ENCODE results near the gene ASPDH. TPM values are rescaled to one million over a fixed set of nuclear protein-coding genes. Genes with fewer than 3 reads are reported as not detected.

Gene ASPDH
- total RNA-seq, 2 donors from 2014 or later = not detected

DNA sequence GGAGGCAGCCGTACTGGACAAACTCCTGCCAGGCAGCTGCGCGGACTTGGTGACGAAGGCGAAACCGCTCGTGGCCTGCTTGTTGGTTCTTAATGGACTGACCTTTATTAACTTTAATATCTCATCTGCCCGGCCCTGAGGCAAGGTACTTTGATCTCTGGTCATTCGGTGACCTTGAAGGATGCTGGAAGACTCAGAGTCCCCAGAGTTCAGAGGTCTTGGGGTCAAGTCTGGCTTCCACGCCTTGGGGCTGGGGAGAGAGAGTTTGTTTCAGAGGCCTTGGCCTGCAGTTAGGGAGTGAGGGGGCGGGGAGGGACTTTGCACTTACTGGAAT lies 47.0 kb downstream of the ASPDH start:
- no peaks in the 10 kb centered on the region for H3K9me3 Mint-ChIP-seq
- Histone ChIP-seq H3K36me3 (ENCODE audit: control insufficient read depth, insufficient read depth, low read length) (no peaks in the 10 kb centered on the region), H3K9me3 (ENCODE audit: control insufficient read depth, low read length) (peaks cover 4% of the 10 kb centered on the region), H3K4me1 (ENCODE audit: control insufficient read depth, insufficient read depth, low read length) (no peaks in the 10 kb centered on the region), H3K9ac (ENCODE audit: extremely low read depth, low read length, poor library complexity, severe bottlenecking) (no peak overlapping the region), H3K27ac (ENCODE audit: low read depth, low read length) (no peak overlapping the region), H3K4me3 (ENCODE audit: low read length) (no peak overlapping the region), H3K27me3 (ENCODE audit: control insufficient read depth, insufficient read depth, low read length, poor library complexity, severe bottlenecking) (no peaks in the 10 kb centered on the region)
- no peak for TF ChIP-seq CTCF (conservative IDR thresholded peaks at IDR 0.05)
- no peak overlapping the region for H3K4me3 Mint-ChIP-seq
- peaks cover 5% of the 10 kb centered on the region for H3K4me1 Mint-ChIP-seq
- H3K36me3 Mint-ChIP-seq (ENCODE audit: low read depth) = no peaks in the 10 kb centered on the region
- H3K27me3 Mint-ChIP-seq (ENCODE audit: insufficient read depth) = peaks cover 7% of the 10 kb centered on the region
- no peak overlapping the region for H3K27ac Mint-ChIP-seq
- no peak for DNase-seq
- WGBS, 2 experiments (ENCODE audit: insufficient coverage in 1 of 2, insufficient read length in 1 of 2) = 87 to 90% methylated on average over 5 to 11 of the region's 11 CpGs

DNA sequence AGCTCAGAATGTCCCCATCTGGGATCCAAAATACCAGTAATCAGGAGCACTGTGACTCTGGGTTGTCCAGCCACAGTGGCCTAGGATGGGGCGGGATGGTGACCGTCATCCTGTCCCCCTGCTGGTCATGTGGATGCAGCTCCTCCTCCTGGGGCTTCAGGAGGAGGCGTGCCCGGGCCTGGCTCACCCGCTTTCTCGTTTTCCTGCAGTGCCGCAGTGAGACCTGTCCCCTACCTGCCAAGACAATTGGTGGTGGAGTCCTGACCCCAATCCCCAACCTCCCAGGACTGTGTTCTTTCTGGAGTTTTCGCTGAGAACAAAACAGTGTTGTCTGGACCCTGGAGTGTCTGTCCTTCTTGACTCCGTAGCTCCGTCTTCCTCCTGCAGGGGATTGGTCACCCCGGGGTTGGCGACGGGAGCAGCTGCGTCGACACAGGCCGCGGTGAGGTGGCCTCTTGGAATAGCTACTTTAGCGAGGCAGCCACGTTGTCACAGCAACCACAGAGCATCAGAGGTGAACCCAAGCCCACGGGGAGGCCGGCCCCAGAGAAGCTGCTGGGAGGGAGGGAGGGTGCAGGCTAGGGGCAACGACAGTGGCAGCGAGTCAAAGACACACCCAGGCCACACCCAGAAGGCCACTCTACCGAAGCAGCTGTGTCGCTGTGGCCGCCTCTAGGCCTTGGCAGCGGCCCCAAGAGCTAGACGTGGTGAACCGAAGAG lies 47.6 kb downstream of the ASPDH start:
- Mint-ChIP-seq H3K4me3 (no peak overlapping the region), H3K9me3 (no peaks in the 10 kb centered on the region), H3K36me3 (ENCODE audit: low read depth) (no peaks in the 10 kb centered on the region), H3K27me3 (ENCODE audit: insufficient read depth) (peaks cover 7% of the 10 kb centered on the region), H3K27ac (peak overlapping the region; percentile 84), H3K4me1 (peaks cover 5% of the 10 kb centered on the region)
- peak; percentile 92 for DNase-seq
- no peak overlapping the region for H3K9ac ChIP-seq (ENCODE audit: extremely low read depth, low read length, poor library complexity, severe bottlenecking)
- H3K4me3 ChIP-seq (ENCODE audit: low read length) = no peak overlapping the region
- H3K4me1 ChIP-seq (ENCODE audit: control insufficient read depth, insufficient read depth, low read length) = no peaks in the 10 kb centered on the region
- TF ChIP-seq CTCF (conservative IDR thresholded peaks at IDR 0.05) = peak; percentile 82
- no peaks in the 10 kb centered on the region for H3K27me3 ChIP-seq (ENCODE audit: control insufficient read depth, insufficient read depth, low read length, poor library complexity, severe bottlenecking)
- H3K27ac ChIP-seq (ENCODE audit: low read depth, low read length) = peak overlapping the region; percentile 30
- no peaks in the 10 kb centered on the region for H3K9me3 ChIP-seq (ENCODE audit: control insufficient read depth, low read length)
- 72 to 83% methylated on average over 18 to 29 of the region's 29 CpGs for WGBS, 2 experiments (ENCODE audit: insufficient coverage in 1 of 2, insufficient read length in 1 of 2)
- no peaks in the 10 kb centered on the region for H3K36me3 ChIP-seq (ENCODE audit: control insufficient read depth, insufficient read depth, low read length)

- no peak overlapping the region for H3K4me3 Mint-ChIP-seq
- TF ChIP-seq CTCF (conservative IDR thresholded peaks at IDR 0.05) = no peak
Measured at GRCh38 chr19:50465000-50465399, 48.7 kb downstream of the ASPDH start.

More at GRCh38 chr19:50465000-50465399, 48.7 kb downstream of the ASPDH start:
- no peak overlapping the region for H3K4me3 ChIP-seq (ENCODE audit: low read length)
- no peak overlapping the region for H3K9ac ChIP-seq (ENCODE audit: extremely low read depth, low read length, poor library complexity, severe bottlenecking)
- H3K9me3 ChIP-seq (ENCODE audit: control insufficient read depth, low read length) = no peaks in the 10 kb centered on the region
- H3K27ac ChIP-seq (ENCODE audit: low read depth, low read length) = no peak overlapping the region
- Mint-ChIP-seq H3K9me3 (no peaks in the 10 kb centered on the region), H3K27me3 (ENCODE audit: insufficient read depth) (peaks cover 7% of the 10 kb centered on the region), H3K4me1 (peaks cover 5% of the 10 kb centered on the region), H3K27ac (no peak overlapping the region), H3K36me3 (ENCODE audit: low read depth) (no peaks in the 10 kb centered on the region)
- 93 to 97% methylated on average over 6 to 13 of the region's 13 CpGs for WGBS, 2 experiments (ENCODE audit: insufficient coverage in 1 of 2, insufficient read length in 1 of 2)
- H3K36me3 ChIP-seq (ENCODE audit: control insufficient read depth, insufficient read depth, low read length) = no peaks in the 10 kb centered on the region
- DNase-seq = no peak
- no peaks in the 10 kb centered on the region for H3K4me1 ChIP-seq (ENCODE audit: control insufficient read depth, insufficient read depth, low read length)
- H3K27me3 ChIP-seq (ENCODE audit: control insufficient read depth, insufficient read depth, low read length, poor library complexity, severe bottlenecking) = no peaks in the 10 kb centered on the region
